ENCODE measurements around the gene CEACAM5. TPM values are rescaled to one million over a fixed set of nuclear protein-coding genes. Genes with fewer than 3 reads are reported as not detected.
A peak's percentile ranks its signal among the peaks of the same experiment; 100 is the strongest.

Gene CEACAM5
- total RNA-seq, 1 experiment from 2014 or later: not detected

DNA sequence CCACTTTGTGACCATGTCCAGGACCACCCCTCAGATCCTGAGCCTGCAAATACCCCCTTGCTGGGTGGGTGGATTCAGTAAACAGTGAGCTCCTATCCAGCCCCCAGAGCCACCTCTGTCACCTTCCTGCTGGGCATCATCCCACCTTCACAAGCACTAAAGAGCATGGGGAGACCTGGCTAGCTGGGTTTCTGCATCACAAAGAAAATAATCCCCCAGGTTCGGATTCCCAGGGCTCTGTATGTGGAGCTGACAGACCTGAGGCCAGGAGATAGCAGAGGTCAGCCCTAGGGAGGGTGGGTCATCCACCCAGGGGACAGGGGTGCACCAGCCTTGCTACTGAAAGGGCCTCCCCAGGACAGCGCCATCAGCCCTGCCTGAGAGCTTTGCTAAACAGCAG, 12.7 kb upstream of the CEACAM5 start:
- Histone ChIP-seq H3K4me3 (no peak overlapping the region), H3K27me3 (0 out of 2 replicates have a peak, but pooled peaks cover 4% of the 10 kb centered on the region), H3K9me3 (replicated peaks) (no peaks in the 10 kb centered on the region), H3K4me1 (no peaks in the 10 kb centered on the region), H3K36me3 (no peaks in the 10 kb centered on the region), H3K27ac (no peak overlapping the region)
- no peak for DNase-seq

DNA sequence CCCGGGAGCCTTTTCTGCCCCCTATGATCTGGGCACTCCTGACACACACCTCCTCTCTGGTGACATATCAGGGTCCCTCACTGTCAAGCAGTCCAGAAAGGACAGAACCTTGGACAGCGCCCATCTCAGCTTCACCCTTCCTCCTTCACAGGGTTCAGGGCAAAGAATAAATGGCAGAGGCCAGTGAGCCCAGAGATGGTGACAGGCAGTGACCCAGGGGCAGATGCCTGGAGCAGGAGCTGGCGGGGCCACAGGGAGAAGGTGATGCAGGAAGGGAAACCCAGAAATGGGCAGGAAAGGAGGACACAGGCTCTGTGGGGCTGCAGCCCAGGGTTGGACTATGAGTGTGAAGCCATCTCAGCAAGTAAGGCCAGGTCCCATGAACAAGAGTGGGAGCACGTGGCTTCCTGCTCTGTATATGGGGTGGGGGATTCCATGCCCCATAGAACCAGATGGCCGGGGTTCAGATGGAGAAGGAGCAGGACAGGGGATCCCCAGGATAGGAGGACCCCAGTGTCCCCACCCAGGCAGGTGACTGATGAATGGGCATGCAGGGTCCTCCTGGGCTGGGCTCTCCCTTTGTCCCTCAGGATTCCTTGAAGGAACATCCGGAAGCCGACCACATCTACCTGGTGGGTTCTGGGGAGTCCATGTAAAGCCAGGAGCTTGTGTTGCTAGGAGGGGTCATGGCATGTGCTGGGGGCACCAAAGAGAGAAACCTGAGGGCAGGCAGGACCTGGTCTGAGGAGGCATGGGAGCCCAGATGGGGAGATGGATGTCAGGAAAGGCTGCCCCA, 11.8 kb upstream of the CEACAM5 start:
- Histone ChIP-seq H3K36me3 (no peaks in the 10 kb centered on the region), H3K4me3 (no peak overlapping the region), H3K27me3 (0 out of 2 replicates have a peak, but pooled peaks cover 4% of the 10 kb centered on the region), H3K27ac (no peak overlapping the region), H3K4me1 (no peaks in the 10 kb centered on the region), H3K9me3 (replicated peaks) (no peaks in the 10 kb centered on the region)
- peak; percentile 42 to 65 for DNase-seq

DNA sequence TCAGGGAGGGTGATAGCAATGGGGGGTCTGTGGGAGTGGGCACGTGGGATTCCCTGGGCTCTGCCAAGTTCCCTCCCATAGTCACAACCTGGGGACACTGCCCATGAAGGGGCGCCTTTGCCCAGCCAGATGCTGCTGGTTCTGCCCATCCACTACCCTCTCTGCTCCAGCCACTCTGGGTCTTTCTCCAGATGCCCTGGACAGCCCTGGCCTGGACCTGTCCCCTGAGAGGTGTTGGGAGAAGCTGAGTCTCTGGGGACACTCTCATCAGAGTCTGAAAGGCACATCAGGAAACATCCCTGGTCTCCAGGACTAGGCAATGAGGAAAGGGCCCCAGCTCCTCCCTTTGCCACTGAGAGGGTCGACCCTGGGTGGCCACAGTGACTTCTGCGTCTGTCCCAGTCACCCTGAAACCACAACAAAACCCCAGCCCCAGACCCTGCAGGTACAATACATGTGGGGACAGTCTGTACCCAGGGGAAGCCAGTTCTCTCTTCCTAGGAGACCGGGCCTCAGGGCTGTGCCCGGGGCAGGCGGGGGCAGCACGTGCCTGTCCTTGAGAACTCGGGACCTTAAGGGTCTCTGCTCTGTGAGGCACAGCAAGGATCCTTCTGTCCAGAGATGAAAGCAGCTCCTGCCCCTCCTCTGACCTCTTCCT, 11.1 kb upstream of the CEACAM5 start:
- H3K4me1 ChIP-seq: no peaks in the 10 kb centered on the region; the same call in 1 of the 2 replicates
- no peak for DNase-seq
- H3K9me3 ChIP-seq (replicated peaks): no peaks in the 10 kb centered on the region
- H3K27ac ChIP-seq: no peak overlapping the region
- no peaks in the 10 kb centered on the region for H3K36me3 ChIP-seq
- H3K27me3 ChIP-seq: 0 out of 2 replicates have a peak, but pooled peaks cover 4% of the 10 kb centered on the region
- H3K4me3 ChIP-seq: no peak overlapping the region

DNA sequence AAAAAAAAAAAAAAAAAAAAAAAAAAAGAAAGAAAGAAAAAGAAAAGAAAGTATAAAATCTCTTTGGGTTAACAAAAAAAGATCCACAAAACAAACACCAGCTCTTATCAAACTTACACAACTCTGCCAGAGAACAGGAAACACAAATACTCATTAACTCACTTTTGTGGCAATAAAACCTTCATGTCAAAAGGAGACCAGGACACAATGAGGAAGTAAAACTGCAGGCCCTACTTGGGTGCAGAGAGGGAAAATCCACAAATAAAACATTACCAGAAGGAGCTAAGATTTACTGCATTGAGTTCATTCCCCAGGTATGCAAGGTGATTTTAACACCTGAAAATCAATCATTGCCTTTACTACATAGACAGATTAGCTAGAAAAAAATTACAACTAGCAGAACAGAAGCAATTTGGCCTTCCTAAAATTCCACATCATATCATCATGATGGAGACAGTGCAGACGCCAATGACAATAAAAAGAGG, 9.6 kb upstream of the CEACAM5 start:
- no peaks in the 10 kb centered on the region for H3K9me3 ChIP-seq (replicated peaks)
- DNase-seq: no peak
- H3K27ac ChIP-seq: no peak overlapping the region
- H3K36me3 ChIP-seq: no peaks in the 10 kb centered on the region
- H3K4me1 ChIP-seq: no peaks in the 10 kb centered on the region; the same call in none of the 2 replicates
- no peak overlapping the region for H3K4me3 ChIP-seq
- H3K27me3 ChIP-seq: peaks cover 4% of the 10 kb centered on the region; the same call in 1 of the 2 replicates

DNA sequence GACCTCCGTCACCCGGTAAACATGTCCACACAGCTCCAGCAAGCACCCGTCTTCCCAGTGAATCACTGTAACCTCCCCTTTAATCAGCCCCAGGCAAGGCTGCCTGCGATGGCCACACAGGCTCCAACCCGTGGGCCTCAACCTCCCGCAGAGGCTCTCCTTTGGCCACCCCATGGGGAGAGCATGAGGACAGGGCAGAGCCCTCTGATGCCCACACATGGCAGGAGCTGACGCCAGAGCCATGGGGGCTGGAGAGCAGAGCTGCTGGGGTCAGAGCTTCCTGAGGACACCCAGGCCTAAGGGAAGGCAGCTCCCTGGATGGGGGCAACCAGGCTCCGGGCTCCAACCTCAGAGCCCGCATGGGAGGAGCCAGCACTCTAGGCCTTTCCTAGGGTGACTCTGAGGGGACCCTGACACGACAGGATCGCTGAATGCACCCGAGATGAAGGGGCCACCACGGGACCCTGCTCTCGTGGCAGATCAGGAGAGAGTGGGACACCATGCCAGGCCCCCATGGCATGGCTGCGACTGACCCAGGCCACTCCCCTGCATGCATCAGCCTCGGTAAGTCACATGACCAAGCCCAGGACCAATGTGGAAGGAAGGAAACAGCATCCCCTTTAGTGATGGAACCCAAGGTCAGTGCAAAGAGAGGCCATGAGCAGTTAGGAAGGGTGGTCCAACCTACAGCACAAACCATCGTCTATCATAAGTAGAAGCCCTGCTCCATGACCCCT, 9.0 kb upstream of the CEACAM5 start:
- DNase-seq: no peak

DNA sequence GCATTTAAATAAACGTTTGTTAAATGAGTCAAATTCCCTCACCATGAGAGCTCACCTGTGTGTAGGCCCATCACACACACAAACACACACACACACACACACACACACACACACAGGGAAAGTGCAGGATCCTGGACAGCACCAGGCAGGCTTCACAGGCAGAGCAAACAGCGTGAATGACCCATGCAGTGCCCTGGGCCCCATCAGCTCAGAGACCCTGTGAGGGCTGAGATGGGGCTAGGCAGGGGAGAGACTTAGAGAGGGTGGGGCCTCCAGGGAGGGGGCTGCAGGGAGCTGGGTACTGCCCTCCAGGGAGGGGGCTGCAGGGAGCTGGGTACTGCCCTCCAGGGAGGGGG, 8.5 kb upstream of the CEACAM5 start:
- peaks cover 4% of the 10 kb centered on the region; the same call in 1 of the 2 replicates for H3K27me3 ChIP-seq
- no peak for DNase-seq
- H3K9me3 ChIP-seq (replicated peaks): no peaks in the 10 kb centered on the region
- H3K36me3 ChIP-seq: no peaks in the 10 kb centered on the region
- no peaks in the 10 kb centered on the region; the same call in none of the 2 replicates for H3K4me1 ChIP-seq
- H3K27ac ChIP-seq: no peak overlapping the region
- H3K4me3 ChIP-seq: no peak overlapping the region

More for the DNA sequence above, 9.0 kb upstream of the CEACAM5 start:
- Histone ChIP-seq H3K4me3 (no peak overlapping the region), H3K9me3 (replicated peaks) (no peaks in the 10 kb centered on the region), H3K27ac (no peak overlapping the region), H3K4me1 (no peaks in the 10 kb centered on the region; the same call in none of the 2 replicates), H3K36me3 (no peaks in the 10 kb centered on the region), H3K27me3 (peaks cover 4% of the 10 kb centered on the region; the same call in 1 of the 2 replicates)

DNA sequence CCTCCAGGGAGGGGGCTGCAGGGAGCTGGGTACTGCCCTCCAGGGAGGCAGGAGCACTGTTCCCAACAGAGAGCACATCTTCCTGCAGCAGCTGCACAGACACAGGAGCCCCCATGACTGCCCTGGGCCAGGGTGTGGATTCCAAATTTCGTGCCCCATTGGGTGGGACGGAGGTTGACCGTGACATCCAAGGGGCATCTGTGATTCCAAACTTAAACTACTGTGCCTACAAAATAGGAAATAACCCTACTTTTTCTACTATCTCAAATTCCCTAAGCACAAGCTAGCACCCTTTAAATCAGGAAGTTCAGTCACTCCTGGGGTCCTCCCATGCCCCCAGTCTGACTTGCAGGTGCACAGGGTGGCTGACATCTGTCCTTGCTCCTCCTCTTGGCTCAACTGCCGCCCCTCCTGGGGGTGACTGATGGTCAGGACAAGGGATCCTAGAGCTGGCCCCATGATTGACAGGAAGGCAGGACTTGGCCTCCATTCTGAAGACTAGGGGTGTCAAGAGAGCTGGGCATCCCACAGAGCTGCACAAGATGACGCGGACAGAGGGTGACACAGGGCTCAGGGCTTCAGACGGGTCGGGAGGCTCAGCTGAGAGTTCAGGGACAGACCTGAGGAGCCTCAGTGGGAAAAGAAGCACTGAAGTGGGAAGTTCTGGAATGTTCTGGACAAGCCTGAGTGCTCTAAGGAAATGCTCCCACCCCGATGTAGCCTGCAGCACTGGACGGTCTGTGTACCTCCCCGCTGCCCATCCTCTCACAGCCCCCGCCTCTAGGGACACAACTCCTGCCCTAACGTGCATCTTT, 7.8 kb upstream of the CEACAM5 start:
- Histone ChIP-seq H3K4me1 (no peaks in the 10 kb centered on the region; the same call in none of the 2 replicates), H3K27ac (no peak overlapping the region), H3K27me3 (peaks cover 4% of the 10 kb centered on the region; the same call in 1 of the 2 replicates), H3K36me3 (no peaks in the 10 kb centered on the region), H3K4me3 (no peak overlapping the region), H3K9me3 (replicated peaks) (no peaks in the 10 kb centered on the region)
- no peak for DNase-seq

DNA sequence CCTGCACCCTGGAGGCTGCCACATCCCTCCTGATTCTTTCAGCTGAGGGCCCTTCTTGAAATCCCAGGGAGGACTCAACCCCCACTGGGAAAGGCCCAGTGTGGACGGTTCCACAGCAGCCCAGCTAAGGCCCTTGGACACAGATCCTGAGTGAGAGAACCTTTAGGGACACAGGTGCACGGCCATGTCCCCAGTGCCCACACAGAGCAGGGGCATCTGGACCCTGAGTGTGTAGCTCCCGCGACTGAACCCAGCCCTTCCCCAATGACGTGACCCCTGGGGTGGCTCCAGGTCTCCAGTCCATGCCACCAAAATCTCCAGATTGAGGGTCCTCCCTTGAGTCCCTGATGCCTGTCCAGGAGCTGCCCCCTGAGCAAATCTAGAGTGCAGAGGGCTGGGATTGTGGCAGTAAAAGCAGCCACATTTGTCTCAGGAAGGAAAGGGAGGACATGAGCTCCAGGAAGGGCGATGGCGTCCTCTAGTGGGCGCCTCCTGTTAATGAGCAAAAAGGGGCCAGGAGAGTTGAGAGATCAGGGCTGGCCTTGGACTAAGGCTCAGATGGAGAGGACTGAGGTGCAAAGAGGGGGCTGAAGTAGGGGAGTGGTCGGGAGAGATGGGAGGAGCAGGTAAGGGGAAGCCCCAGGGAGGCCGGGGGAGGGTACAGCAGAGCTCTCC, 6.9 kb upstream of the CEACAM5 start:
- Histone ChIP-seq H3K27ac (no peak overlapping the region), H3K4me1 (no peaks in the 10 kb centered on the region; the same call in none of the 2 replicates), H3K9me3 (replicated peaks) (no peaks in the 10 kb centered on the region), H3K4me3 (no peak overlapping the region), H3K27me3 (peaks cover 4% of the 10 kb centered on the region; the same call in 1 of the 2 replicates), H3K36me3 (no peaks in the 10 kb centered on the region)
- peak in 1 of 2 experiments; percentile 37 for DNase-seq

DNA sequence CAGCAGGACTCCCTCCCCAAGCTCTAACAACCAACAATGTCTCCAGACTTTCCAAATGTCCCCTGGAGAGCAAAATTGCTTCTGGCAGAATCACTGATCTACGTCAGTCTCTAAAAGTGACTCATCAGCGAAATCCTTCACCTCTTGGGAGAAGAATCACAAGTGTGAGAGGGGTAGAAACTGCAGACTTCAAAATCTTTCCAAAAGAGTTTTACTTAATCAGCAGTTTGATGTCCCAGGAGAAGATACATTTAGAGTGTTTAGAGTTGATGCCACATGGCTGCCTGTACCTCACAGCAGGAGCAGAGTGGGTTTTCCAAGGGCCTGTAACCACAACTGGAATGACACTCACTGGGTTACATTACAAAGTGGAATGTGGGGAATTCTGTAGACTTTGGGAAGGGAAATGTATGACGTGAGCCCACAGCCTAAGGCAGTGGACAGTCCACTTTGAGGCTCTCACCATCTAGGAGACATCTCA, 6.2 kb upstream of the CEACAM5 start:
- Histone ChIP-seq H3K27me3 (peaks cover 6% of the 10 kb centered on the region; the same call in 1 of the 2 replicates), H3K4me3 (no peak overlapping the region), H3K4me1 (no peaks in the 10 kb centered on the region; the same call in none of the 2 replicates), H3K9me3 (replicated peaks) (no peaks in the 10 kb centered on the region), H3K27ac (no peak overlapping the region), H3K36me3 (no peaks in the 10 kb centered on the region)
- no peak for DNase-seq

DNA sequence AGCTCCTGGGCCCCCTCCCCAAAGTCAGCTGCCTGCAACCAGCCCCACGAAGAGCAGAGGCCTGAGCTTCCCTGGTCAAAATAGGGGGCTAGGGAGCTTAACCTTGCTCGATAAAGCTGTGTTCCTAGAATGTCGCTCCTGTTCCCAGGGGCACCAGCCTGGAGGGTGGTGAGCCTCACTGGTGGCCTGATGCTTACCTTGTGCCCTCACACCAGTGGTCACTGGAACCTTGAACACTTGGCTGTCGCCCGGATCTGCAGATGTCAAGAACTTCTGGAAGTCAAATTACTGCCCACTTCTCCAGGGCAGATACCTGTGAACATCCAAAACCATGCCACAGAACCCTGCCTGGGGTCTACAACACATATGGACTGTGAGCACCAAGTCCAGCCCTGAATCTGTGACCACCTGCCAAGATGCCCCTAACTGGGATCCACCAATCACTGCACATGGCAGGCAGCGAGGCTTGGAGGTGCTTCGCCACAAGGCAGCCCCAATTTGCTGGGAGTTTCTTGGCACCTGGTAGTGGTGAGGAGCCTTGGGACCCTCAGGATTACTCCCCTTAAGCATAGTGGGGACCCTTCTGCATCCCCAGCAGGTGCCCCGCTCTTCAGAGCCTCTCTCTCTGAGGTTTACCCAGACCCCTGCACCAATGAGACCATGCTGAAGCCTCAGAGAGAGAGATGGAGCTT, 4.7 kb upstream of the CEACAM5 start:
- no peak for DNase-seq
- H3K27me3 ChIP-seq: peaks cover 10% of the 10 kb centered on the region; the same call in 1 of the 2 replicates
- H3K36me3 ChIP-seq: no peaks in the 10 kb centered on the region
- no peaks in the 10 kb centered on the region; the same call in none of the 2 replicates for H3K4me1 ChIP-seq
- H3K4me3 ChIP-seq: no peak overlapping the region
- no peaks in the 10 kb centered on the region for H3K9me3 ChIP-seq (replicated peaks)
- no peak overlapping the region for H3K27ac ChIP-seq

DNA sequence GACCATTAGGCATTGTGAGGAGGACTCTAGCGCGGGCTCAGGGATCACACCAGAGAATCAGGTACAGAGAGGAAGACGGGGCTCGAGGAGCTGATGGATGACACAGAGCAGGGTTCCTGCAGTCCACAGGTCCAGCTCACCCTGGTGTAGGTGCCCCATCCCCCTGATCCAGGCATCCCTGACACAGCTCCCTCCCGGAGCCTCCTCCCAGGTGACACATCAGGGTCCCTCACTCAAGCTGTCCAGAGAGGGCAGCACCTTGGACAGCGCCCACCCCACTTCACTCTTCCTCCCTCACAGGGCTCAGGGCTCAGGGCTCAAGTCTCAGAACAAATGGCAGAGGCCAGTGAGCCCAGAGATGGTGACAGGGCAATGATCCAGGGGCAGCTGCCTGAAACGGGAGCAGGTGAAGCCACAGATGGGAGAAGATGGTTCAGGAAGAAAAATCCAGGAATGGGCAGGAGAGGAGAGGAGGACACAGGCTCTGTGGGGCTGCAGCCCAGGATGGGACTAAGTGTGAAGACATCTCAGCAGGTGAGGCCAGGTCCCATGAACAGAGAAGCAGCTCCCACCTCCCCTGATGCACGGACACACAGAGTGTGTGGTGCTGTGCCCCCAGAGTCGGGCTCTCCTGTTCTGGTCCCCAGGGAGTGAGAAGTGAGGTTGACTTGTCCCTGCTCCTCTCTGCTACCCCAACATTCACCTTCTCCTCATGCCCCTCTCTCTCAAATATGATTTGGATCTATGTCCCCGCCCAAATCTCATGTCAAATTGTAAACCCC, 2.8 kb upstream of the CEACAM5 start:
- H3K27ac ChIP-seq: no peak overlapping the region
- no peak overlapping the region for H3K4me3 ChIP-seq
- H3K9me3 ChIP-seq (replicated peaks): no peaks in the 10 kb centered on the region
- H3K4me1 ChIP-seq: no peaks in the 10 kb centered on the region; the same call in none of the 2 replicates
- peak; percentile 51 to 74 for DNase-seq
- peaks cover 14% of the 10 kb centered on the region; the same call in 1 of the 2 replicates for H3K27me3 ChIP-seq
- no peaks in the 10 kb centered on the region for H3K36me3 ChIP-seq

DNA sequence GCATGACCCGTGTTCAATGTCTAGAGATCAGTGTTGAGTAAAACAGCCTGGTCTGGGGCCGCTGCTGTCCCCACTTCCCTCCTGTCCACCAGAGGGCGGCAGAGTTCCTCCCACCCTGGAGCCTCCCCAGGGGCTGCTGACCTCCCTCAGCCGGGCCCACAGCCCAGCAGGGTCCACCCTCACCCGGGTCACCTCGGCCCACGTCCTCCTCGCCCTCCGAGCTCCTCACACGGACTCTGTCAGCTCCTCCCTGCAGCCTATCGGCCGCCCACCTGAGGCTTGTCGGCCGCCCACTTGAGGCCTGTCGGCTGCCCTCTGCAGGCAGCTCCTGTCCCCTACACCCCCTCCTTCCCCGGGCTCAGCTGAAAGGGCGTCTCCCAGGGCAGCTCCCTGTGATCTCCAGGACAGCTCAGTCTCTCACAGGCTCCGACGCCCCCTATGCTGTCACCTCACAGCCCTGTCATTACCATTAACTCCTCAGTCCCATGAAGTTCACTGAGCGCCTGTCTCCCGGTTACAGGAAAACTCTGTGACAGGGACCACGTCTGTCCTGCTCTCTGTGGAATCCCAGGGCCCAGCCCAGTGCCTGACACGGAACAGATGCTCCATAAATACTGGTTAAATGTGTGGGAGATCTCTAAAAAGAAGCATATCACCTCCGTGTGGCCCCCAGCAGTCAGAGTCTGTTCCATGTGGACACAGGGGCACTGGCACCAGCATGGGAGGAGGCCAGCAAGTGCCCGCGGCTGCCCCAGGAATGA, 1.5 kb upstream of the CEACAM5 start:
- H3K4me3 ChIP-seq: no peak overlapping the region
- peaks cover 25% of the 10 kb centered on the region for H3K27me3 ChIP-seq
- H3K9me3 ChIP-seq (replicated peaks): no peaks in the 10 kb centered on the region
- no peak overlapping the region for H3K27ac ChIP-seq
- peak; percentile 67 to 69 for DNase-seq
- H3K36me3 ChIP-seq: no peaks in the 10 kb centered on the region
- no peaks in the 10 kb centered on the region; the same call in none of the 2 replicates for H3K4me1 ChIP-seq

All from SJCRH30 (cell line).